ENCODE measurements around the gene LARP1. TPM values are rescaled to one million over a fixed set of nuclear protein-coding genes. Genes with fewer than 3 reads are reported as not detected.

LARP1 gene
- total and polyA plus RNA-seq, 9 of the 15 experiments (the other 6 are each of a cell fraction or from before 2014, with no cell fraction given): 22.6 to 300 (median 92.0) TPM

DNA sequence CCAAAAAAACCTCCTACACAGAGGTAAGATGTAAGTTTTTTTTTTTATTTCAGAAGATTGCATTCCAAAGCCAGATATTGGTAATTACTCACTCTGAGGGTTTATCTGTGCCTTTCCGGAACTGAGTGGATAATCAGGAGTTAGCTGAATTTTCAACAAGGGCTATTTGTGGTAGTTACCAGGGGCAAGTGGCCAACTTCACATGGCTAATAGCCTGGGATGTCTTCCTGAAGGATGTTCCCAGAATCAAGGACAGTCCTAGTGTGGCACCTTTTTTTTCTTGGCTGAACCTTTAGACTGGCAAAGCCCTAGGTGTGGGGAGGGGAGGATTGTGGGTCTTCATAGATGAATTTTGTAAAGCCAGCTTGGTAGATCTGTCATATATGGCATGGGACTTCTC, 7.1 kb downstream of the LARP1 start:
- no peak for FAIRE-seq
- Histone ChIP-seq H3K27me3 (ENCODE audit: control insufficient read depth in 2 of 2, insufficient read depth in 2 of 2, low read length in 2 of 2) (no peaks in the 10 kb centered on the region), H3K79me2 (ENCODE audit: control insufficient read depth, insufficient read depth, low read length) (peaks cover 98% of the 10 kb centered on the region), H3K4me1 (replicated peaks in 1 of 2; ENCODE audit: control insufficient read depth in 2 of 2, insufficient read depth in 2 of 2, low read length in 2 of 2) (peaks cover 12 to 59% of the 10 kb centered on the region in 2 experiments), H3K9me3 (replicated peaks; ENCODE audit: control insufficient read depth, insufficient read depth, low read depth, low read length) (no peaks in the 10 kb centered on the region), H2AFZ (ENCODE audit: low read depth, low read length) (no peak overlapping the region), H3K4me2 (ENCODE audit: insufficient read depth, low read length) (no peak overlapping the region), H4K20me1 (replicated peaks; ENCODE audit: control insufficient read depth, insufficient read depth, low read length) (peaks cover 85% of the 10 kb centered on the region), H3K36me3 (ENCODE audit: control insufficient read depth, insufficient read depth, low read length) (peaks cover 71% of the 10 kb centered on the region), H3K27ac (ENCODE audit: extremely low read depth, low read depth, low read length) (0 out of 3 replicates have a peak overlapping the region, but pooled peaks have one; percentile 16), H3K9ac (ENCODE audit: insufficient read depth in 1 of 2, low read depth in 2 of 2, low read length in 2 of 2) (no peak overlapping the region), H3K4me3 (no peak overlapping the region), H3K9me1 (ENCODE audit: control insufficient read depth, insufficient read depth, low read length) (peaks cover 8% of the 10 kb centered on the region)
- in situ Hi-C loops (cut with MboI): loop anchor here (5.0 kb wide), 1 partner anchor 105 kb away; no protein-coding TSS in a partner anchor
- DNase-seq (ENCODE audit: extremely low read depth in 1 of 4, low spot score in 3 of 4): no peak
- ATAC-seq: no peak
- intact Hi-C loops (cut with micrococcal nuclease): no loop called here
- ChIA-PET CTCF (ENCODE audit: low intra/inter-chr PET ratio) (no interaction called here), POLR2A (no interaction called here)
- TF ChIP-seq HDGF (IDR thresholded peaks at IDR 0.05) (no peak), ZNF212 (CRISPR knock-in tag; IDR thresholded peaks at IDR 0.05) (no peak), MEF2D (tag; conservative IDR thresholded peaks at IDR 0.05; ENCODE audit: low read depth) (no peak), ZNF232 (CRISPR knock-in tag; IDR thresholded peaks at IDR 0.05) (no peak)
- BruUV-seq (replicated peaks): no TSS peak
- WGBS (ENCODE audit: insufficient coverage, low coverage, missing lambda C conversion rate): 64% methylated on average over 1 of the region's 1 CpG

DNA sequence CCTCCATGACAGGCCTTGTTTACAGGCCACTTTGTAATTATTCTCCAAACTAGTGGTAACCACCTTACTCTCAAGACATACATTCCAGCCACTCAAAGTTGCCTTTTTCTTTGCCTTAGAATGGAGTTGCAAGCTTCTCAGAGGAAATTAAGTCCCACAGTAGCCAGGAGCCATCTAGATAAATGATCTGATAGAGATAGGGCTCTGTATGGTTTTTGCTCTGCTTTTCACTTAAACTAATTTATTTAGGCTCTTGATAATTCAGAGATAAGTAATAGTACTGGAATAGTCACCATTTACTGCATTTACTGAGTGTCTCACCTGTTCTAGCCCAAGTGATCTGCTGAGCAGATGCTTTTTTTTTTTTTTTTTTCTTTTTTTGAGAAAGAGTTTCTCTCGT, 7.5 kb downstream of the LARP1 start:
- intact Hi-C loops (cut with micrococcal nuclease): no loop called here
- Histone ChIP-seq H3K79me2 (ENCODE audit: control insufficient read depth, insufficient read depth, low read length) (peaks cover 99% of the 10 kb centered on the region), H4K20me1 (replicated peaks; ENCODE audit: control insufficient read depth, insufficient read depth, low read length) (peaks cover 90% of the 10 kb centered on the region), H3K36me3 (ENCODE audit: control insufficient read depth, insufficient read depth, low read length) (peaks cover 73% of the 10 kb centered on the region), H3K4me2 (ENCODE audit: insufficient read depth, low read length) (no peak overlapping the region), H3K4me3 (no peak overlapping the region), H3K9me3 (replicated peaks; ENCODE audit: control insufficient read depth, insufficient read depth, low read depth, low read length) (no peaks in the 10 kb centered on the region), H3K9me1 (ENCODE audit: control insufficient read depth, insufficient read depth, low read length) (peaks cover 8% of the 10 kb centered on the region), H3K9ac (ENCODE audit: insufficient read depth in 1 of 2, low read depth in 2 of 2, low read length in 2 of 2) (no peak overlapping the region), H3K27me3 (ENCODE audit: control insufficient read depth in 2 of 2, insufficient read depth in 2 of 2, low read length in 2 of 2) (no peaks in the 10 kb centered on the region), H3K27ac (ENCODE audit: extremely low read depth, low read depth, low read length) (0 out of 3 replicates have a peak overlapping the region, but pooled peaks have one; percentile 16), H2AFZ (ENCODE audit: low read depth, low read length) (no peak overlapping the region), H3K4me1 (replicated peaks in 1 of 2; ENCODE audit: control insufficient read depth in 2 of 2, insufficient read depth in 2 of 2, low read length in 2 of 2) (peaks cover 12 to 62% of the 10 kb centered on the region in 2 experiments)
- WGBS (ENCODE audit: insufficient coverage, low coverage, missing lambda C conversion rate): no CpG with 5 or more reads among the region's 1 CpG
- in situ Hi-C loops (cut with MboI): loop anchor here (5.0 kb wide), 1 partner anchor 105 kb away; no protein-coding TSS in a partner anchor
- FAIRE-seq: no peak
- POLR2A ChIA-PET: interaction anchor here (1.1 to 1.7 kb wide), 2 partner anchors 13 to 16 kb away, joined by 3 to 4 read pairs; no protein-coding TSS in a partner anchor
- DNase-seq (ENCODE audit: extremely low read depth in 1 of 4, low spot score in 3 of 4): no peak
- CTCF ChIA-PET (ENCODE audit: low intra/inter-chr PET ratio): no interaction called here
- ATAC-seq: no peak
- BruUV-seq (replicated peaks): no TSS peak
- TF ChIP-seq, protein P1, sequence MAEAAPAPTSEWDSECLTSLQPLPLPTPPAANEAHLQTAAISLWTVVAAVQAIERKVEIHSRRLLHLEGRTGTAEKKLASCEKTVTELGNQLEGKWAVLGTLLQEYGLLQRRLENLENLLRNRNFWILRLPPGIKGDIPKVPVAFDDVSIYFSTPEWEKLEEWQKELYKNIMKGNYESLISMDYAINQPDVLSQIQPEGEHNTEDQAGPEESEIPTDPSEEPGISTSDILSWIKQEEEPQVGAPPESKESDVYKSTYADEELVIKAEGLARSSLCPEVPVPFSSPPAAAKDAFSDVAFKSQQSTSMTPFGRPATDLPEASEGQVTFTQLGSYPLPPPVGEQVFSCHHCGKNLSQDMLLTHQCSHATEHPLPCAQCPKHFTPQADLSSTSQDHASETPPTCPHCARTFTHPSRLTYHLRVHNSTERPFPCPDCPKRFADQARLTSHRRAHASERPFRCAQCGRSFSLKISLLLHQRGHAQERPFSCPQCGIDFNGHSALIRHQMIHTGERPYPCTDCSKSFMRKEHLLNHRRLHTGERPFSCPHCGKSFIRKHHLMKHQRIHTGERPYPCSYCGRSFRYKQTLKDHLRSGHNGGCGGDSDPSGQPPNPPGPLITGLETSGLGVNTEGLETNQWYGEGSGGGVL (CRISPR knock-in tag; IDR thresholded peaks at IDR 0.05): no peak
- TF ChIP-seq BRCA1 (IDR thresholded peaks at IDR 0.05) (no peak), BRCA1 (CRISPR knock-in tag; IDR thresholded peaks at IDR 0.05) (no peak), CBX5 (IDR thresholded peaks at IDR 0.05; ENCODE audit: borderline replicate concordance, low read depth) (no peak)
